ENCODE results near the gene REV3L. TPM values are rescaled to one million over a fixed set of nuclear protein-coding genes. Genes with fewer than 3 reads are reported as not detected.

The REV3L gene
- total and polyA plus RNA-seq, 9 of the 15 experiments (the other 6 are each of a cell fraction or from before 2014, with no cell fraction given): 5.5 to 24.4 (median 14.4) TPM

GRCh38 chr6:111259089-111259831 is 223.8 kb downstream of the REV3L start (continued):
- TF ChIP-seq CREM (IDR thresholded peaks at IDR 0.05; ENCODE audit: low read depth): peak; percentile 83
- TF ChIP-seq RBM34 (IDR thresholded peaks at IDR 0.05; ENCODE audit: borderline replicate concordance, insufficient read depth, low read length): no peak
- TF ChIP-seq, protein P1, sequence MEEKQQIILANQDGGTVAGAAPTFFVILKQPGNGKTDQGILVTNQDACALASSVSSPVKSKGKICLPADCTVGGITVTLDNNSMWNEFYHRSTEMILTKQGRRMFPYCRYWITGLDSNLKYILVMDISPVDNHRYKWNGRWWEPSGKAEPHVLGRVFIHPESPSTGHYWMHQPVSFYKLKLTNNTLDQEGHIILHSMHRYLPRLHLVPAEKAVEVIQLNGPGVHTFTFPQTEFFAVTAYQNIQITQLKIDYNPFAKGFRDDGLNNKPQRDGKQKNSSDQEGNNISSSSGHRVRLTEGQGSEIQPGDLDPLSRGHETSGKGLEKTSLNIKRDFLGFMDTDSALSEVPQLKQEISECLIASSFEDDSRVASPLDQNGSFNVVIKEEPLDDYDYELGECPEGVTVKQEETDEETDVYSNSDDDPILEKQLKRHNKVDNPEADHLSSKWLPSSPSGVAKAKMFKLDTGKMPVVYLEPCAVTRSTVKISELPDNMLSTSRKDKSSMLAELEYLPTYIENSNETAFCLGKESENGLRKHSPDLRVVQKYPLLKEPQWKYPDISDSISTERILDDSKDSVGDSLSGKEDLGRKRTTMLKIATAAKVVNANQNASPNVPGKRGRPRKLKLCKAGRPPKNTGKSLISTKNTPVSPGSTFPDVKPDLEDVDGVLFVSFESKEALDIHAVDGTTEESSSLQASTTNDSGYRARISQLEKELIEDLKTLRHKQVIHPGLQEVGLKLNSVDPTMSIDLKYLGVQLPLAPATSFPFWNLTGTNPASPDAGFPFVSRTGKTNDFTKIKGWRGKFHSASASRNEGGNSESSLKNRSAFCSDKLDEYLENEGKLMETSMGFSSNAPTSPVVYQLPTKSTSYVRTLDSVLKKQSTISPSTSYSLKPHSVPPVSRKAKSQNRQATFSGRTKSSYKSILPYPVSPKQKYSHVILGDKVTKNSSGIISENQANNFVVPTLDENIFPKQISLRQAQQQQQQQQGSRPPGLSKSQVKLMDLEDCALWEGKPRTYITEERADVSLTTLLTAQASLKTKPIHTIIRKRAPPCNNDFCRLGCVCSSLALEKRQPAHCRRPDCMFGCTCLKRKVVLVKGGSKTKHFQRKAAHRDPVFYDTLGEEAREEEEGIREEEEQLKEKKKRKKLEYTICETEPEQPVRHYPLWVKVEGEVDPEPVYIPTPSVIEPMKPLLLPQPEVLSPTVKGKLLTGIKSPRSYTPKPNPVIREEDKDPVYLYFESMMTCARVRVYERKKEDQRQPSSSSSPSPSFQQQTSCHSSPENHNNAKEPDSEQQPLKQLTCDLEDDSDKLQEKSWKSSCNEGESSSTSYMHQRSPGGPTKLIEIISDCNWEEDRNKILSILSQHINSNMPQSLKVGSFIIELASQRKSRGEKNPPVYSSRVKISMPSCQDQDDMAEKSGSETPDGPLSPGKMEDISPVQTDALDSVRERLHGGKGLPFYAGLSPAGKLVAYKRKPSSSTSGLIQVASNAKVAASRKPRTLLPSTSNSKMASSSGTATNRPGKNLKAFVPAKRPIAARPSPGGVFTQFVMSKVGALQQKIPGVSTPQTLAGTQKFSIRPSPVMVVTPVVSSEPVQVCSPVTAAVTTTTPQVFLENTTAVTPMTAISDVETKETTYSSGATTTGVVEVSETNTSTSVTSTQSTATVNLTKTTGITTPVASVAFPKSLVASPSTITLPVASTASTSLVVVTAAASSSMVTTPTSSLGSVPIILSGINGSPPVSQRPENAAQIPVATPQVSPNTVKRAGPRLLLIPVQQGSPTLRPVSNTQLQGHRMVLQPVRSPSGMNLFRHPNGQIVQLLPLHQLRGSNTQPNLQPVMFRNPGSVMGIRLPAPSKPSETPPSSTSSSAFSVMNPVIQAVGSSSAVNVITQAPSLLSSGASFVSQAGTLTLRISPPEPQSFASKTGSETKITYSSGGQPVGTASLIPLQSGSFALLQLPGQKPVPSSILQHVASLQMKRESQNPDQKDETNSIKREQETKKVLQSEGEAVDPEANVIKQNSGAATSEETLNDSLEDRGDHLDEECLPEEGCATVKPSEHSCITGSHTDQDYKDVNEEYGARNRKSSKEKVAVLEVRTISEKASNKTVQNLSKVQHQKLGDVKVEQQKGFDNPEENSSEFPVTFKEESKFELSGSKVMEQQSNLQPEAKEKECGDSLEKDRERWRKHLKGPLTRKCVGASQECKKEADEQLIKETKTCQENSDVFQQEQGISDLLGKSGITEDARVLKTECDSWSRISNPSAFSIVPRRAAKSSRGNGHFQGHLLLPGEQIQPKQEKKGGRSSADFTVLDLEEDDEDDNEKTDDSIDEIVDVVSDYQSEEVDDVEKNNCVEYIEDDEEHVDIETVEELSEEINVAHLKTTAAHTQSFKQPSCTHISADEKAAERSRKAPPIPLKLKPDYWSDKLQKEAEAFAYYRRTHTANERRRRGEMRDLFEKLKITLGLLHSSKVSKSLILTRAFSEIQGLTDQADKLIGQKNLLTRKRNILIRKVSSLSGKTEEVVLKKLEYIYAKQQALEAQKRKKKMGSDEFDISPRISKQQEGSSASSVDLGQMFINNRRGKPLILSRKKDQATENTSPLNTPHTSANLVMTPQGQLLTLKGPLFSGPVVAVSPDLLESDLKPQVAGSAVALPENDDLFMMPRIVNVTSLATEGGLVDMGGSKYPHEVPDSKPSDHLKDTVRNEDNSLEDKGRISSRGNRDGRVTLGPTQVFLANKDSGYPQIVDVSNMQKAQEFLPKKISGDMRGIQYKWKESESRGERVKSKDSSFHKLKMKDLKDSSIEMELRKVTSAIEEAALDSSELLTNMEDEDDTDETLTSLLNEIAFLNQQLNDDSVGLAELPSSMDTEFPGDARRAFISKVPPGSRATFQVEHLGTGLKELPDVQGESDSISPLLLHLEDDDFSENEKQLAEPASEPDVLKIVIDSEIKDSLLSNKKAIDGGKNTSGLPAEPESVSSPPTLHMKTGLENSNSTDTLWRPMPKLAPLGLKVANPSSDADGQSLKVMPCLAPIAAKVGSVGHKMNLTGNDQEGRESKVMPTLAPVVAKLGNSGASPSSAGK (IDR thresholded peaks at IDR 0.05): peak; percentile 96
- TF ChIP-seq KHSRP (IDR thresholded peaks at IDR 0.05): no peak
- TF ChIP-seq ZSCAN29 (IDR thresholded peaks at IDR 0.05): no peak
- 0 out of 2 replicates have a peak, but pooled peaks have one; percentile 48 for TF ChIP-seq ZBTB49 (CRISPR knock-in tag; IDR thresholded peaks at IDR 0.05; ENCODE audit: borderline replicate concordance)
- peak; percentile 64 to 81 for TF ChIP-seq MAZ (CRISPR knock-in tag; conservative IDR thresholded peaks at IDR 0.05 in 1 of 2, IDR thresholded peaks at IDR 0.05 in 1 of 2)
- TF ChIP-seq ZNF232 (CRISPR knock-in tag; IDR thresholded peaks at IDR 0.05): no peak
- no peak for TF ChIP-seq SRSF9 (IDR thresholded peaks at IDR 0.05; ENCODE audit: borderline replicate concordance, low read depth, low read length)
- peak; percentile 89 for TF ChIP-seq MXI1 (IDR thresholded peaks at IDR 0.05; ENCODE audit: low read depth, low read length)
- TF ChIP-seq EHMT2 (IDR thresholded peaks at IDR 0.05): no peak
- TF ChIP-seq BRCA1 (IDR thresholded peaks at IDR 0.05): no peak
- no peak for TF ChIP-seq BRCA1 (CRISPR knock-in tag; IDR thresholded peaks at IDR 0.05)
- no peak for TF ChIP-seq COPS2 (conservative IDR thresholded peaks at IDR 0.05)
